NCI-H2227 treated with DMSO at 0.1 percent for 48 hours (cell line): ENCODE measurements around the gene SLC7A6.
A peak's percentile ranks its signal among the peaks of the same experiment; 100 is the strongest.

Experiments used
- DNase-seq: peaks from one replicate; lab custom pipeline; 2025; lab: John Stamatoyannopoulos, UW

Gene SLC7A6

GRCh38 chr16:68264128-68265077 is at the start of gene SLC7A6:
TSS of gene SLC7A6 (plus strand) at chr16:68264526. CDS start at chr16:68274727, 10,201 bp downstream.
- DNase-seq: peak; percentile 26

- DNase-seq: no peak
These were observed 49.6 kb upstream of the SLC7A6 start for GRCh38 chr16:68214726-68215125.

GRCh38 chr16:68215302-68215701 is 49.0 kb upstream of the SLC7A6 start:
- DNase-seq: no peak

- no peak for DNase-seq
These were observed 48.1 kb upstream of the SLC7A6 start for GRCh38 chr16:68216240-68216639.

GRCh38 chr16:68217506-68217905 is 46.8 kb upstream of the SLC7A6 start:
- DNase-seq: no peak

- no peak for DNase-seq
These were observed 44.5 kb upstream of the SLC7A6 start for GRCh38 chr16:68219725-68220351.

GRCh38 chr16:68223072-68223471 is 41.3 kb upstream of the SLC7A6 start:
- DNase-seq: no peak

- no peak for DNase-seq
These were observed 38.2 kb upstream of the SLC7A6 start for GRCh38 chr16:68226116-68226515.

GRCh38 chr16:68227183-68227793 is 37.0 kb upstream of the SLC7A6 start:
- DNase-seq: no peak

GRCh38 chr16:68227850-68228553 is 36.3 kb upstream of the SLC7A6 start:
- DNase-seq: no peak

GRCh38 chr16:68228652-68229051 is 35.7 kb upstream of the SLC7A6 start:
- DNase-seq: no peak

GRCh38 chr16:68229431-68230175 is 34.7 kb upstream of the SLC7A6 start:
- DNase-seq: peak; percentile 12

- no peak for DNase-seq
These were observed 34.2 kb upstream of the SLC7A6 start for GRCh38 chr16:68230176-68230571.

GRCh38 chr16:68230956-68231355 is 33.4 kb upstream of the SLC7A6 start:
- DNase-seq: no peak

- no peak for DNase-seq
These were observed 32.8 kb upstream of the SLC7A6 start for GRCh38 chr16:68231384-68232136.

- no peak for DNase-seq
These were observed 32.0 kb upstream of the SLC7A6 start for GRCh38 chr16:68232335-68232734.

- DNase-seq: no peak
These were observed 31.1 kb upstream of the SLC7A6 start for GRCh38 chr16:68233085-68233834.

- DNase-seq: no peak
These were observed 30.5 kb upstream of the SLC7A6 start for GRCh38 chr16:68233835-68234187.

GRCh38 chr16:68234188-68235107 is 29.9 kb upstream of the SLC7A6 start:
- DNase-seq: no peak
